ENCODE results near the gene THRSP.

- TF ChIP-seq CTCF (IDR thresholded peaks at IDR 0.05; ENCODE audit: low read depth, low read length, missing input control) = no peak
- no peak for TF ChIP-seq JUND (IDR thresholded peaks at IDR 0.05)
Observed at GRCh38 chr11:78032090-78032489, 31.6 kb upstream of the THRSP start.
